A549 (cell line): ENCODE measurements around the gene ZW10. TPM values are rescaled to one million over a fixed set of nuclear protein-coding genes. Genes with fewer than 3 reads are reported as not detected.

ENCODE experiments used
- ATAC-seq, 2 experiments: fragments of 200-7000 bp in 1 of 2; fragments of >200 bp in 1 of 2; cut with Nextera tagmentation in 1 of 2; cut with Tn5 transposase in 1 of 2; 3 replicates each; pipeline versions ENCODE4 v1.8.0 to v1.9.1; 2018 to 2020; ENCODE audit warnings: mild to moderate bottlenecking in 1 of 2, moderate library complexity in 1 of 2
- CTCF ChIA-PET: fragments of 300-600 bp; sonication (Branson Sonifier 250); formaldehyde crosslinking; extraction: SDS; loops from one replicate; lab custom pipeline; 2021; ENCODE audit warnings: antibody characterized with exemption, inconsistent platforms; lab: Yijun Ruan, JAX
- POLR2A ChIA-PET: fragments of 350-600 bp; formaldehyde crosslinking; extraction: SDS; loops from one replicate; lab custom pipeline; 2021; ENCODE audit warnings: antibody characterized with exemption, inconsistent platforms; lab: Yijun Ruan, JAX
- DNase-seq, 2 experiments: peaks; one replicate each; pipeline versions ENCODE4 v3.0.0 to v3.0.0-alpha.2; 2011 to 2016; ENCODE audit warnings: low read depth in 1 of 2, low spot score in 1 of 2
- FAIRE-seq: peaks from 2 replicates; lab custom pipeline; 2011; peaks lifted over from hg19 to GRCh38; lab: Jason Lieb, UNC
- H3K27ac ChIP-seq, 2 experiments: fragments of >200 bp; sonication (Bioruptor Twin); formaldehyde crosslinking; 3 replicates each; pipeline ENCODE4 v1.5.1; 2016 to 2017
- H3K4me1 ChIP-seq: fragments of >200 bp; sonication (Bioruptor Twin); formaldehyde crosslinking; 3 replicates; pipeline ENCODE4 v1.6.1; 2016
- H3K4me2 ChIP-seq: fragments of >200 bp; sonication (Bioruptor Twin); formaldehyde crosslinking; 3 replicates; pipeline ENCODE4 v1.6.1; 2016
- H3K4me3 ChIP-seq: fragments of >200 bp; sonication (Bioruptor Twin); formaldehyde crosslinking; 3 replicates; pipeline ENCODE4 v1.5.1; 2016
- H3K9me3 ChIP-seq: fragments of >200 bp; sonication (Bioruptor Twin); formaldehyde crosslinking; 3 replicates; pipeline ENCODE4 v1.6.1; 2016
- ATOH8 ChIP-seq: fragments of 250-450 bp; sonication (Bioruptor Pico); IDR thresholded peaks from 2 replicates; pipeline ENCODE4 v1.5.0; 2020; ENCODE audit warnings: low read depth, mild to moderate bottlenecking, moderate library complexity
- CBX2 ChIP-seq: fragments of 200-600 bp; sonication (generic); IDR thresholded peaks from 2 replicates; pipeline ENCODE4 v1.6.1; 2016; ENCODE audit warnings: low read depth, mild to moderate bottlenecking, borderline replicate concordance
- CBX8 ChIP-seq: fragments of 200-600 bp; sonication (generic); IDR thresholded peaks from 2 replicates; pipeline ENCODE4 v1.6.1; 2016
- CEBPB ChIP-seq, 2 experiments: fragments of >200 bp in 1 of 2; sonication (Bioruptor Twin) in 1 of 2; formaldehyde crosslinking in 1 of 2; IDR thresholded peaks; 2 replicates each; pipeline ENCODE4 v1.6.1; 2012 to 2016
- CHD4 ChIP-seq: fragments of 200-600 bp; sonication (generic); IDR thresholded peaks from 2 replicates; pipeline ENCODE4 v1.6.1; 2016; ENCODE audit warnings: antibody characterized with exemption, mild to moderate bottlenecking, borderline replicate concordance
- ELK1 ChIP-seq: fragments of 150-350 bp; IDR thresholded peaks from 2 replicates; pipeline ENCODE4 v1.6.1; 2014; ENCODE audit warnings: low read depth, mild to moderate bottlenecking, low read length
- FOSL2 ChIP-seq, 2 experiments: fragments of 450-650 bp in 1 of 2; fragments of >200 bp in 1 of 2; sonication (Bioruptor Twin) in 1 of 2; formaldehyde crosslinking; IDR thresholded peaks; 2 replicates each; pipeline versions ENCODE4 v1.5.0 to v1.6.1; 2016 to 2020; ENCODE audit warnings: mild to moderate bottlenecking in 1 of 2, moderate library complexity in 1 of 2
- HDAC2 ChIP-seq: fragments of 200-600 bp; sonication (generic); IDR thresholded peaks from 2 replicates; pipeline ENCODE4 v1.6.1; 2016
- HOXA7 ChIP-seq: fragments of 250-450 bp; sonication (Bioruptor Pico); IDR thresholded peaks from 2 replicates; pipeline ENCODE4 v1.5.0; 2020; ENCODE audit warnings: mild to moderate bottlenecking, moderate library complexity
- HOXB13 ChIP-seq: fragments of 250-450 bp; sonication (Bioruptor Pico); IDR thresholded peaks from 2 replicates; pipeline ENCODE4 v1.5.0; 2020; ENCODE audit warnings: low read depth, mild to moderate bottlenecking, moderate library complexity
- KDM1A ChIP-seq: fragments of 200-600 bp; sonication (generic); IDR thresholded peaks from 2 replicates; pipeline ENCODE4 v1.6.1; 2016; ENCODE audit warnings: low read depth, mild to moderate bottlenecking
- KDM5A ChIP-seq: fragments of 200-600 bp; sonication (generic); IDR thresholded peaks from 2 replicates; pipeline ENCODE4 v1.6.1; 2016; ENCODE audit warnings: antibody characterized with exemption, mild to moderate bottlenecking
- PBX3 ChIP-seq: IDR thresholded peaks from 2 replicates; pipeline ENCODE4 v1.6.1; 2012
- RAD21 ChIP-seq, 2 experiments: fragments of >200 bp in 1 of 2; sonication (Bioruptor Twin) in 1 of 2; formaldehyde crosslinking in 1 of 2; IDR thresholded peaks in 1 of 2; conservative IDR thresholded peaks in 1 of 2; 2 replicates in 1 of 2; 3 replicates in 1 of 2; pipeline ENCODE4 v1.6.1; 2012 to 2018; ENCODE audit warnings: inconsistent platforms in 1 of 2
- REST ChIP-seq: fragments of 200-600 bp; sonication (generic); IDR thresholded peaks from 2 replicates; pipeline ENCODE4 v1.6.1; 2016; ENCODE audit warnings: antibody characterized with exemption, mild to moderate bottlenecking, moderate library complexity
- RFX5 ChIP-seq: fragments of 450-650 bp; IDR thresholded peaks from 2 replicates; pipeline ENCODE4 v1.7.1; 2014; ENCODE audit warnings: antibody characterized with exemption, mild to moderate bottlenecking, moderate library complexity
- SMC3 ChIP-seq: fragments of >200 bp; sonication (Bioruptor Twin); formaldehyde crosslinking; IDR thresholded peaks from 3 replicates; pipeline ENCODE4 v1.6.1; 2018; ENCODE audit warnings: inconsistent platforms
- SREBF2 ChIP-seq: fragments of 450-650 bp; IDR thresholded peaks from 2 replicates; pipeline ENCODE4 v1.6.1; 2014; ENCODE audit warnings: mild to moderate bottlenecking, moderate library complexity
- TFCP2L1 ChIP-seq: fragments of 250-450 bp; sonication (Bioruptor Pico); IDR thresholded peaks from 2 replicates; pipeline ENCODE4 v1.5.0; 2021; ENCODE audit warnings: mild to moderate bottlenecking
- TP53 ChIP-seq: fragments of 250-450 bp; sonication (Bioruptor Pico); IDR thresholded peaks from 2 replicates; pipeline ENCODE4 v1.5.0; 2021; ENCODE audit warnings: mild to moderate bottlenecking, moderate library complexity
- ZC3H11A ChIP-seq: fragments of 450-650 bp; IDR thresholded peaks from 2 replicates; pipeline ENCODE4 v1.6.1; 2014; ENCODE audit warnings: antibody characterized with exemption, mild to moderate bottlenecking
- ZFP36 ChIP-seq: fragments of 450-650 bp; IDR thresholded peaks from 2 replicates; pipeline ENCODE4 v1.6.1; 2014; ENCODE audit warnings: borderline replicate concordance; ENCODE audit not compliant: partially characterized antibody
- ZSCAN20 ChIP-seq: fragments of 250-450 bp; sonication (Bioruptor Pico); IDR thresholded peaks from 2 replicates; pipeline ENCODE4 v1.8.0; 2022; ENCODE audit warnings: mild to moderate bottlenecking, moderate library complexity
- WGBS: methylation state at CpG from one replicate; pipeline ENCODE4 v1.1.6; 2017; ENCODE audit errors: missing lambda C conversion rate; 5-methylcytosine and 5-hydroxymethylcytosine counted together
- polyA plus RNA-seq, 4 experiments: library from polyadenylated mRNA; depleted of rRNA in 3 of 4; stranded (reverse); fragments of >200 nt; fragmentation: RNase III in 1 of 4; extraction: RNeasy Plus Mini Kit Qiagen cat#74134 plus additional on column Dnase treatment in 1 of 4; gene quantifications; 2 replicates in 3 of 4; 3 replicates in 1 of 4; pipeline ENCODE4 v1.2.3, GENCODE V29; 2011 to 2017

Gene ZW10
- polyA plus RNA-seq, 2 of the 4 experiments (the other 2 are of a cell fraction): 12.9 to 13.9 TPM

GRCh38 chr11:113728814-113729213 is 44.7 kb downstream of the ZW10 start:
- H3K27ac ChIP-seq: no peak overlapping the region
- H3K9me3 ChIP-seq: no peaks in the 10 kb centered on the region
- no peaks in the 10 kb centered on the region for H3K4me1 ChIP-seq
- ChIA-PET CTCF (interaction anchor here (0.8 to 2.3 kb wide), 3 partner anchors 10 to 423 kb away, joined by 3 to 8 read pairs (median 4); no protein-coding TSS in a partner anchor), POLR2A (no interaction called here)
- no peak for TF ChIP-seq SREBF2
- TF ChIP-seq PBX3: no peak
- no peak for TF ChIP-seq ZFP36
- TF ChIP-seq TP53 (CRISPR knock-in tag): no peak
- no peak for TF ChIP-seq FOSL2 (IDR thresholded peaks at IDR 0.05)
- TF ChIP-seq FOSL2 (CRISPR knock-in tag; IDR thresholded peaks at IDR 0.05): no peak
- TF ChIP-seq HOXB13 (CRISPR knock-in tag): no peak
- TF ChIP-seq CEBPB (IDR thresholded peaks at IDR 0.05): no peak
- TF ChIP-seq CHD4: no peak
- no peak for TF ChIP-seq KDM1A
- no peak for TF ChIP-seq HOXA7 (CRISPR knock-in tag)
- no peak for TF ChIP-seq CBX8
- TF ChIP-seq ATOH8 (CRISPR knock-in tag): no peak
- TF ChIP-seq ZC3H11A: no peak
- no peak for TF ChIP-seq TFCP2L1 (CRISPR knock-in tag)
- no peak for TF ChIP-seq HDAC2
- H3K4me2 ChIP-seq: no peak overlapping the region
- FAIRE-seq (no peak), DNase-seq (no peak), ATAC-seq (no peak)
- 93% methylated on average over 3 of the region's 3 CpGs for WGBS
- H3K4me3 ChIP-seq: no peak overlapping the region

- DNase-seq: no peak
- TF ChIP-seq TFCP2L1 (CRISPR knock-in tag) (no peak), KDM5A (no peak), ELK1 (no peak), SMC3 (no peak), CBX2 (no peak), ZSCAN20 (CRISPR knock-in tag) (no peak), RAD21 (conservative IDR thresholded peaks at IDR 0.05 in 1 of 2, IDR thresholded peaks at IDR 0.05 in 1 of 2) (no peak), RFX5 (no peak), REST (no peak)
- TF ChIP-seq, all 56 proteins: peak for 0
- H3K4me2 ChIP-seq: no peak overlapping the region
- ATAC-seq (no peak), FAIRE-seq (no peak)
- ChIA-PET CTCF (interaction anchor here (0.8 to 2.0 kb wide), 5 partner anchors 9 to 535 kb away, joined by 3 to 7 read pairs (median 4); partner anchors contain the start of gene TTC12), POLR2A (no interaction called here)
- 79% methylated on average over 3 of the region's 3 CpGs for WGBS
- no peaks in the 10 kb centered on the region for H3K4me1 ChIP-seq
- no peak overlapping the region for H3K27ac ChIP-seq
- H3K9me3 ChIP-seq: no peaks in the 10 kb centered on the region
- H3K4me3 ChIP-seq: no peak overlapping the region
Measured at GRCh38 chr11:113725913-113726312, 47.6 kb downstream of the ZW10 start.
